ENCODE measurements around the gene CECR2.

The CECR2 gene

GRCh38 chr22:17598318-17598717 lies 229.1 kb downstream of the CECR2 start:
- H3K36me3 ChIP-seq (ENCODE audit: low read depth), result peaks cover 72% of the 10 kb centered on the region
- ATAC-seq (ENCODE audit: low read depth), result no peak

GRCh38 chr22:17601031-17601430 lies 231.8 kb downstream of the CECR2 start:
- H3K9me3 ChIP-seq (ENCODE audit: severe bottlenecking), result no peaks in the 10 kb centered on the region
- no peaks in the 10 kb centered on the region for H3K4me1 ChIP-seq (ENCODE audit: insufficient read depth, poor library complexity, severe bottlenecking)
- ATAC-seq (ENCODE audit: low read depth) (no peak), DNase-seq (ENCODE audit: low spot score) (no peak)
- TF ChIP-seq CTCF (IDR thresholded peaks at IDR 0.05; ENCODE audit: poor library complexity, severe bottlenecking), result no peak
- no peaks in the 10 kb centered on the region for H3K27me3 ChIP-seq (ENCODE audit: insufficient read depth, poor library complexity, severe bottlenecking)
- H3K27ac ChIP-seq (ENCODE audit: poor library complexity, severe bottlenecking), result no peak overlapping the region
- no peak overlapping the region for H3K4me3 ChIP-seq (ENCODE audit: severe bottlenecking)
- H3K36me3 ChIP-seq (ENCODE audit: low read depth), result peaks cover 49% of the 10 kb centered on the region

More at GRCh38 chr22:17598318-17598717, 229.1 kb downstream of the CECR2 start:
- H3K27ac ChIP-seq (ENCODE audit: poor library complexity, severe bottlenecking), result no peak overlapping the region
- H3K4me1 ChIP-seq (ENCODE audit: insufficient read depth, poor library complexity, severe bottlenecking), result no peaks in the 10 kb centered on the region
- DNase-seq (ENCODE audit: low spot score), result no peak
- no peaks in the 10 kb centered on the region for H3K27me3 ChIP-seq (ENCODE audit: insufficient read depth, poor library complexity, severe bottlenecking)
- TF ChIP-seq CTCF (IDR thresholded peaks at IDR 0.05; ENCODE audit: poor library complexity, severe bottlenecking), result no peak
- no peak overlapping the region for H3K4me3 ChIP-seq (ENCODE audit: severe bottlenecking)
- H3K9me3 ChIP-seq (ENCODE audit: severe bottlenecking), result no peaks in the 10 kb centered on the region

- TF ChIP-seq CTCF (IDR thresholded peaks at IDR 0.05; ENCODE audit: poor library complexity, severe bottlenecking), result no peak
- Histone ChIP-seq H3K4me3 (ENCODE audit: severe bottlenecking) (no peak overlapping the region), H3K4me1 (ENCODE audit: insufficient read depth, poor library complexity, severe bottlenecking) (no peaks in the 10 kb centered on the region), H3K36me3 (ENCODE audit: low read depth) (peaks cover 46% of the 10 kb centered on the region), H3K27me3 (ENCODE audit: insufficient read depth, poor library complexity, severe bottlenecking) (no peaks in the 10 kb centered on the region), H3K27ac (ENCODE audit: poor library complexity, severe bottlenecking) (no peak overlapping the region), H3K9me3 (ENCODE audit: severe bottlenecking) (no peaks in the 10 kb centered on the region)
- DNase-seq (ENCODE audit: low spot score) (no peak), ATAC-seq (ENCODE audit: low read depth) (no peak)
These were observed 234.4 kb downstream of the CECR2 start for GRCh38 chr22:17603668-17604067.

- no peaks in the 10 kb centered on the region for H3K4me1 ChIP-seq (ENCODE audit: insufficient read depth, poor library complexity, severe bottlenecking)
- no peak overlapping the region for H3K27ac ChIP-seq (ENCODE audit: poor library complexity, severe bottlenecking)
- H3K4me3 ChIP-seq (ENCODE audit: severe bottlenecking), result no peak overlapping the region
- ATAC-seq (ENCODE audit: low read depth) (no peak), DNase-seq (ENCODE audit: low spot score) (no peak)
- no peaks in the 10 kb centered on the region for H3K9me3 ChIP-seq (ENCODE audit: severe bottlenecking)
- H3K27me3 ChIP-seq (ENCODE audit: insufficient read depth, poor library complexity, severe bottlenecking), result no peaks in the 10 kb centered on the region
- no peak for TF ChIP-seq CTCF (IDR thresholded peaks at IDR 0.05; ENCODE audit: poor library complexity, severe bottlenecking)
- peaks cover 48% of the 10 kb centered on the region for H3K36me3 ChIP-seq (ENCODE audit: low read depth)
These were observed 237.2 kb downstream of the CECR2 start for GRCh38 chr22:17606496-17606895.
